Neural cell (in vitro differentiated cells): ENCODE results near the gene TMED9. TPM values are rescaled to one million over a fixed set of nuclear protein-coding genes. Genes with fewer than 3 reads are reported as not detected.

Source experiments
- H2AFZ ChIP-seq: fragments of 200-600, 300-800 bp; sonication (generic), shearing (Covaris generic); 2 replicates; pipeline ENCODE4 v1.6.0; 2014; ENCODE audit warnings: low read depth, mild to moderate bottlenecking, antibody characterized with exemption, low read length, moderate library complexity
- H3F3A ChIP-seq: fragments of 200-600 bp; shearing (Covaris generic); 2 replicates; pipeline ENCODE4 v1.6.1; 2016; ENCODE audit warnings: mild to moderate bottlenecking, moderate library complexity, mixed read lengths, antibody characterized with exemption, low read length; ENCODE audit not compliant: insufficient read depth, poor library complexity, severe bottlenecking
- H3K27ac ChIP-seq: fragments of 200-600, 300-800 bp; sonication (generic), shearing (Covaris generic); 2 replicates; pipeline ENCODE4 v1.5.1; 2014; ENCODE audit warnings: mild to moderate bottlenecking, low read length, moderate library complexity
- H3K27me3 ChIP-seq: fragments of 300-800, 200-600 bp; sonication (generic), shearing (Covaris generic); 2 replicates; pipeline ENCODE4 v1.6.0; 2014; ENCODE audit warnings: mild to moderate bottlenecking, low read depth, low read length, moderate library complexity; ENCODE audit not compliant: insufficient read depth
- H3K36me3 ChIP-seq: fragments of 300-800, 200-600 bp; sonication (generic), shearing (Covaris generic); 2 replicates; pipeline ENCODE4 v1.5.1; 2014; ENCODE audit warnings: mild to moderate bottlenecking, antibody characterized with exemption, low read length, moderate library complexity; ENCODE audit not compliant: insufficient read depth
- H3K4me2 ChIP-seq: fragments of 300-800, 200-600 bp; sonication (generic), shearing (Covaris generic); 2 replicates; pipeline ENCODE4 v1.6.0; 2014; ENCODE audit warnings: mild to moderate bottlenecking, low read length
- H3K4me3 ChIP-seq: fragments of 300-800, 200-600 bp; sonication (generic), shearing (Covaris generic); 2 replicates; pipeline ENCODE4 v1.5.1; 2014; ENCODE audit warnings: mild to moderate bottlenecking, low read length, moderate library complexity
- H3K79me2 ChIP-seq: fragments of 200-600 bp; shearing (Covaris generic); replicated peaks from 2 replicates; pipeline ENCODE4 v1.6.0; 2014; ENCODE audit warnings: mild to moderate bottlenecking, low read length, moderate library complexity; ENCODE audit not compliant: insufficient read depth
- H3K9ac ChIP-seq: fragments of 300-800, 200-600 bp; sonication (generic), shearing (Covaris generic); 2 replicates; pipeline ENCODE4 v1.6.1; 2016; ENCODE audit warnings: mild to moderate bottlenecking, low read length, mixed read lengths
- H3K9me2 ChIP-seq: fragments of 200-600 bp; shearing (Covaris generic); 2 replicates; pipeline ENCODE4 v1.6.1; 2016; ENCODE audit warnings: mild to moderate bottlenecking, low read length, mixed read lengths; ENCODE audit not compliant: insufficient read depth
- H3K9me3 ChIP-seq: fragments of 200-600, 300-800 bp; sonication (generic), shearing (Covaris generic); 2 replicates; pipeline ENCODE4 v1.6.1; 2016; ENCODE audit warnings: mild to moderate bottlenecking, mixed run types, low read length, moderate library complexity, mixed read lengths
- H4K20me1 ChIP-seq: fragments of 200-600 bp; shearing (Covaris generic); 2 replicates; pipeline ENCODE4 v1.6.1; 2016; ENCODE audit warnings: mild to moderate bottlenecking, mixed run types; ENCODE audit not compliant: insufficient read depth
- CTCF ChIP-seq: fragments of 450-650 bp; IDR thresholded peaks from 2 replicates; pipeline ENCODE4 v1.5.1; 2014; ENCODE audit warnings: antibody characterized with exemption, mild to moderate bottlenecking, moderate library complexity; ENCODE audit not compliant: poor library complexity, severe bottlenecking
- EP300 ChIP-seq: fragments of 450-650 bp; conservative IDR thresholded peaks from 2 replicates; pipeline ENCODE4 v1.6.1; 2014; ENCODE audit warnings: antibody characterized with exemption, mild to moderate bottlenecking, moderate library complexity; ENCODE audit not compliant: poor library complexity, severe bottlenecking
- EZH2 ChIP-seq: fragments of 200-600, 300-800 bp; shearing (Covaris generic), sonication (generic); IDR thresholded peaks from 2 replicates; pipeline ENCODE4 v1.6.1; 2014; ENCODE audit warnings: antibody characterized with exemption, low read length, borderline replicate concordance, mild to moderate bottlenecking; ENCODE audit not compliant: insufficient read depth, poor library complexity, severe bottlenecking
- MXI1 ChIP-seq: fragments of 450-650 bp; conservative IDR thresholded peaks from 2 replicates; pipeline ENCODE4 v1.6.1; 2014; ENCODE audit warnings: antibody characterized with exemption, mild to moderate bottlenecking; ENCODE audit not compliant: poor library complexity, severe bottlenecking
- POLR2AphosphoS5 ChIP-seq: IDR thresholded peaks from 2 replicates; pipeline ENCODE4 v1.6.1; 2012
- RAD21 ChIP-seq: fragments of 450-650 bp; conservative IDR thresholded peaks from 2 replicates; pipeline ENCODE4 v1.6.1; 2014; ENCODE audit warnings: antibody characterized with exemption, mild to moderate bottlenecking, moderate library complexity
- SMC3 ChIP-seq: fragments of 450-650 bp; conservative IDR thresholded peaks from 2 replicates; pipeline ENCODE4 v1.6.1; 2014; ENCODE audit warnings: antibody characterized with exemption, mild to moderate bottlenecking, moderate library complexity; ENCODE audit not compliant: poor library complexity
- TAF1 ChIP-seq: IDR thresholded peaks from 2 replicates; pipeline ENCODE4 v1.6.1; 2012; ENCODE audit warnings: low read depth
- polyA plus RNA-seq: library from polyadenylated mRNA; depleted of rRNA; stranded (reverse); fragments of >200 nt; gene quantifications from 2 replicates; pipeline ENCODE4 v1.2.3, GENCODE V29; 2014
- TF ChIP-seq, protein P1 (sequence below): IDR thresholded peaks from 2 replicates; pipeline ENCODE4 v1.6.1; 2012; ENCODE audit warnings: borderline replicate concordance

Gene TMED9
- polyA plus RNA-seq, 1 donor from 2014 or later, result 59.1 TPM

- TF ChIP-seq POLR2AphosphoS5, result no peak
- no peak for TF ChIP-seq TAF1
- TF ChIP-seq CTCF, result no peak
- no peak for TF ChIP-seq MXI1
- no peak for TF ChIP-seq SMC3
- TF ChIP-seq RAD21, result no peak
- no peak for TF ChIP-seq EZH2
- TF ChIP-seq EP300, result no peak
- TF ChIP-seq, protein P1, sequence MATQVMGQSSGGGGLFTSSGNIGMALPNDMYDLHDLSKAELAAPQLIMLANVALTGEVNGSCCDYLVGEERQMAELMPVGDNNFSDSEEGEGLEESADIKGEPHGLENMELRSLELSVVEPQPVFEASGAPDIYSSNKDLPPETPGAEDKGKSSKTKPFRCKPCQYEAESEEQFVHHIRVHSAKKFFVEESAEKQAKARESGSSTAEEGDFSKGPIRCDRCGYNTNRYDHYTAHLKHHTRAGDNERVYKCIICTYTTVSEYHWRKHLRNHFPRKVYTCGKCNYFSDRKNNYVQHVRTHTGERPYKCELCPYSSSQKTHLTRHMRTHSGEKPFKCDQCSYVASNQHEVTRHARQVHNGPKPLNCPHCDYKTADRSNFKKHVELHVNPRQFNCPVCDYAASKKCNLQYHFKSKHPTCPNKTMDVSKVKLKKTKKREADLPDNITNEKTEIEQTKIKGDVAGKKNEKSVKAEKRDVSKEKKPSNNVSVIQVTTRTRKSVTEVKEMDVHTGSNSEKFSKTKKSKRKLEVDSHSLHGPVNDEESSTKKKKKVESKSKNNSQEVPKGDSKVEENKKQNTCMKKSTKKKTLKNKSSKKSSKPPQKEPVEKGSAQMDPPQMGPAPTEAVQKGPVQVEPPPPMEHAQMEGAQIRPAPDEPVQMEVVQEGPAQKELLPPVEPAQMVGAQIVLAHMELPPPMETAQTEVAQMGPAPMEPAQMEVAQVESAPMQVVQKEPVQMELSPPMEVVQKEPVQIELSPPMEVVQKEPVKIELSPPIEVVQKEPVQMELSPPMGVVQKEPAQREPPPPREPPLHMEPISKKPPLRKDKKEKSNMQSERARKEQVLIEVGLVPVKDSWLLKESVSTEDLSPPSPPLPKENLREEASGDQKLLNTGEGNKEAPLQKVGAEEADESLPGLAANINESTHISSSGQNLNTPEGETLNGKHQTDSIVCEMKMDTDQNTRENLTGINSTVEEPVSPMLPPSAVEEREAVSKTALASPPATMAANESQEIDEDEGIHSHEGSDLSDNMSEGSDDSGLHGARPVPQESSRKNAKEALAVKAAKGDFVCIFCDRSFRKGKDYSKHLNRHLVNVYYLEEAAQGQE, result no peak
- Histone ChIP-seq H3K36me3 (no peaks in the 10 kb centered on the region), H3K9me3 (no peaks in the 10 kb centered on the region), H3K79me2 (peaks cover 38% of the 10 kb centered on the region), H3K4me3 (no peak overlapping the region), H3F3A (no peaks in the 10 kb centered on the region), H3K9me2 (no peaks in the 10 kb centered on the region), H2AFZ (no peak overlapping the region), H3K9ac (no peak overlapping the region), H4K20me1 (peaks cover 11% of the 10 kb centered on the region), H3K27ac (no peak overlapping the region), H3K4me2 (no peak overlapping the region), H3K27me3 (no peaks in the 10 kb centered on the region)
These were observed 36.3 kb upstream of the TMED9 start for GRCh38 chr5:177555665-177556064.

GRCh38 chr5:177557041-177557647 is 34.9 kb upstream of the TMED9 start:
- no peak overlapping the region for H3K9ac ChIP-seq
- no peak overlapping the region for H3K4me2 ChIP-seq
- H3K79me2 ChIP-seq, result peaks cover 23% of the 10 kb centered on the region
- H3K4me3 ChIP-seq, result no peak overlapping the region
- no peak overlapping the region for H3K27ac ChIP-seq
- no peaks in the 10 kb centered on the region for H3K36me3 ChIP-seq
- H3F3A ChIP-seq, result no peaks in the 10 kb centered on the region
- H3K27me3 ChIP-seq, result no peaks in the 10 kb centered on the region
- no peak overlapping the region for H2AFZ ChIP-seq
- TF ChIP-seq, protein P1, result no peak
- no peak for TF ChIP-seq TAF1
- no peak for TF ChIP-seq EP300
- TF ChIP-seq MXI1, result no peak
- no peak for TF ChIP-seq RAD21
- TF ChIP-seq CTCF, result no peak
- no peak for TF ChIP-seq EZH2
- no peak for TF ChIP-seq POLR2AphosphoS5
- no peak for TF ChIP-seq SMC3
- H4K20me1 ChIP-seq, result peaks cover 11% of the 10 kb centered on the region
- no peaks in the 10 kb centered on the region for H3K9me2 ChIP-seq
- H3K9me3 ChIP-seq, result no peaks in the 10 kb centered on the region
